22Rv1 (cell line): ENCODE results near the gene OLFML2A.

Experiments used
- ZFX ChIP-seq: fragments of 450-650 bp; IDR thresholded peaks from 2 replicates; pipeline ENCODE4 v1.6.1; 2017; ENCODE audit warnings: antibody characterized with exemption, borderline replicate concordance
- TF ChIP-seq, protein P1 (sequence below): fragments of 450-650 bp; IDR thresholded peaks from 2 replicates; pipeline ENCODE4 v1.5.1; 2017; ENCODE audit warnings: mild to moderate bottlenecking

DNA sequence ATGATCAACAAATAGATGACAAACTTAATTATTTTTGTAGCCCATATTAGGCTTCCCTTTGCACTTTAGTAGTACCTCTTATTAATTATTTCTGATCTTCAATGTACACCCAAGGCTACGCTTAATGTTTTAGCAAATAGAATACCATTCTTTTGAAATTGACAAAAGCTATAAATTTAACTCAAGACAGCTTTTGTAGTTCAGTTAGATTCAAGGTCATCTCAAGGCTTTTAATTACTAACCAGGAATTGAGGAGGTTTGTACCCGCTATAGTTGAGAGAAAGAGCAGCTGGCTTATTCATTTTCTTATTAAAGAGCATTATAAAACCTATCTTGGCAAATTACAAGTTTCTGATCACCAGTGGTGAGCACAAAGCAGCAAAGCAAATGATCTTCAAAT, 20.9 kb upstream of the OLFML2A start:
- TF ChIP-seq, protein P1, sequence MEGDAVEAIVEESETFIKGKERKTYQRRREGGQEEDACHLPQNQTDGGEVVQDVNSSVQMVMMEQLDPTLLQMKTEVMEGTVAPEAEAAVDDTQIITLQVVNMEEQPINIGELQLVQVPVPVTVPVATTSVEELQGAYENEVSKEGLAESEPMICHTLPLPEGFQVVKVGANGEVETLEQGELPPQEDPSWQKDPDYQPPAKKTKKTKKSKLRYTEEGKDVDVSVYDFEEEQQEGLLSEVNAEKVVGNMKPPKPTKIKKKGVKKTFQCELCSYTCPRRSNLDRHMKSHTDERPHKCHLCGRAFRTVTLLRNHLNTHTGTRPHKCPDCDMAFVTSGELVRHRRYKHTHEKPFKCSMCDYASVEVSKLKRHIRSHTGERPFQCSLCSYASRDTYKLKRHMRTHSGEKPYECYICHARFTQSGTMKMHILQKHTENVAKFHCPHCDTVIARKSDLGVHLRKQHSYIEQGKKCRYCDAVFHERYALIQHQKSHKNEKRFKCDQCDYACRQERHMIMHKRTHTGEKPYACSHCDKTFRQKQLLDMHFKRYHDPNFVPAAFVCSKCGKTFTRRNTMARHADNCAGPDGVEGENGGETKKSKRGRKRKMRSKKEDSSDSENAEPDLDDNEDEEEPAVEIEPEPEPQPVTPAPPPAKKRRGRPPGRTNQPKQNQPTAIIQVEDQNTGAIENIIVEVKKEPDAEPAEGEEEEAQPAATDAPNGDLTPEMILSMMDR, result no peak
- TF ChIP-seq ZFX, result no peak
